Measurements from ENCODE around the gene RAB33B.

RAB33B gene

DNA sequence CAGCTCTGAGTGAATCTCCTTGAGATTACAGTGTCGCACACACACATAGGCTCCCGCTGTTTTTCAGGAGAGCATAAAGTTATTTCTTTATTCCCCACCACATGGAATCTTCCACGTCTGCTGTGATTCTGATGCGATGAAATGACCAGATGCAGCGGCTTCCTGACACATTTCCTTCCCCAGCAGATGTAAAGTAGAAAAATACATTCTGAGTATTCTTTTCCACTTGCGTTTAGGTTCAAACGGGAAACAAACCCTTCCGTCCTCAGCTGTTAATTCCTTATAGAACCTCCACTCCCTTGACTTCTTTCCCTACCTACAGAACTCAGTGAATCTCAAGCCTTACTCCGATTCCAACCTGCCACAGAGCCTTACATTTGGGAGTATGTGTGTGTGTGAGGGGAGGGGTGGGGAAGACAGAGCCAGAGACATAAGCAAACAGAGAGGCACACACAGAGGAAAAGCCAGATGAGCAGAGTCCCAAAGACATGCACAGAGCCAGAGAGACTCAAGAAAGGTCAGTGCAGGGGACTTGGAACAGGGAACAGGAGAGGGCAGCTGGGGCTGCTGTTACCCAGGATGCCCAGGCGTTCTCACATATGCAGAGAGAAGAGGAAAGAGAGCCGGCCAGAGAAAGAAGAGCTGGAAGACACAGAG lies 54.8 kb downstream of the RAB33B start:
- DNase-seq (ENCODE audit: low spot score): no peak

DNA sequence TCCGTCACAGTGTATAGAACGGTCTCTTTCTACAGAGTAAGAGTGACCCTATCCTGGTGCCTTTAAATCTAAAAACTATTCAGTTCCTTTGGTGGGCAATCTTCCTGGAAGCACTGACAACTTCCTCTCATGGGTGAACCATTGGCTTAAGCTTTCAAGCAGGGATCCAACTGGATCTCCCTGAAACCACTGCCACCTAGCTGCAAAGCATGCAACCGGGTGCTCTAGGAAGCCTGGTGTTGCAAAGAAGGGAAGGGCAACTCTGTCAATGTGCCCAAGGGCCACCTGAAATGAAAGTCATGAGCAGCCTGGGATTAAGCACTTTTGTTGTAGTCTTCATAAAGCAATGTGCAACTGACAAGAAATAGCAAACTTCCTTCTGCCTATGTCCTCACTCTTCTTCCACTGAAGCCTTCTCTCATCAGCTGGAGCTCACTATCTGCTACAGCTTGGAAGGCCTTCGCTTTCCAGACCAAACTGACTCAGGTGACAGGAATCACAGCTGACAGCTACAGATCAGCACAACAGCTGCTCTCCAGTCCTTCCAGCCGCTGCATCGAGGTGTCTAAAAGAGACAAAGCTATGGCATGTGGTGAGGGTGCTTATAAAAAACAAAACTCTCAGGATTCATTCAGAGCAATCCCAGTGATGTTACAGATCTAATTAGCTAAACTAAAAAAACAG lies 55.9 kb downstream of the RAB33B start:
- peak; percentile 15 for DNase-seq (ENCODE audit: low spot score)

DNA sequence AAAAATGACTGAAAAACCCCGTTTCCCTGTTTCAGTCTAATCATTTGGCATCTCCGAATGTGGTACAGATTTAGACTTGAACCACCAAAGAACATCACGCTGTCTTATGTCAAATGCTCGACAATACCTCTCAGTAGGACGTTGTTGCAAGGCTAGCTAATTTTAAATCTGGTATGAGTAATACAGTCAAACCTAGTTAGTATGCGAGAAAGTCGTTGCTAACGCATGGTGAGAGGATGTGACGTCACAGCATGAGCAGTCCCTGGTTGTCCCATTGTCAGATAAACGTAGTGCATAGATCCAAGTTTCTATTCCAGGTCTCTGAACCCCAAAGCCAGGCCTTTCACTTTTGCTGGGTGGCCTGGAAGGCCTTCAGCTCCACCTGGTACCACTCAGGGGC lies 57.4 kb downstream of the RAB33B start:
- no peak for DNase-seq (ENCODE audit: low spot score)

DNA sequence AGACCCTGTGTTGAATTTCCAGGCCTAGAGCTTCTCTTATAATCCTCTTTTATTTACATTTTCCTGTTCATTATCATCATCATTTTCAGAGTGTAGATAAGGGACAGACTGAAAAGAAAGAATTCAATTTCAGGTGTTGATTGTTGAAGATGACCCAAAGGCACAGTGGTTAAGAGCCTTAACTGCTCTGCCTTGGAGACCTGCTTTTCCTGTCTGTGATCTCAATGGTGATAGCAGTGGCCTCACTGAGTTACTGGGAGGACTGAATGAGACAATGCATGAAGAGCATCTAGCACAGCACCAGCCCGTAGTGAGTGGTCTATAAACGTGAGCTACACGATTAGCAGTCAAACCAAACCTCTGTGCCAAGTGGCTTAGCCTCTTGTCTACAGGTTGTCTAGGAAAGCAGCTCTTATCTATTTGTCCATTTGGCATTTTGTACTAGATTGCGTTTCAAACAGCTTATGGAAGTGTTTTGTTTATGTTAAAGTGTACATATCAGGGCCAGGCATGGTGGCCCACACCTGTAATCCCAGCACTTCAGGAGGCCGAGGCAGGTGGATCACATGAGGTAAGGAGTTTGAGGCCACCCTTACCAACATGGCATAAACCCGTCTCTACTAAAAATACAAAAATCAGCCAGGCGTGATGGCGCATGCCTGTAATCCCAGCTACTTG lies 60.6 kb downstream of the RAB33B start:
- no peak for DNase-seq (ENCODE audit: low spot score)

DNA sequence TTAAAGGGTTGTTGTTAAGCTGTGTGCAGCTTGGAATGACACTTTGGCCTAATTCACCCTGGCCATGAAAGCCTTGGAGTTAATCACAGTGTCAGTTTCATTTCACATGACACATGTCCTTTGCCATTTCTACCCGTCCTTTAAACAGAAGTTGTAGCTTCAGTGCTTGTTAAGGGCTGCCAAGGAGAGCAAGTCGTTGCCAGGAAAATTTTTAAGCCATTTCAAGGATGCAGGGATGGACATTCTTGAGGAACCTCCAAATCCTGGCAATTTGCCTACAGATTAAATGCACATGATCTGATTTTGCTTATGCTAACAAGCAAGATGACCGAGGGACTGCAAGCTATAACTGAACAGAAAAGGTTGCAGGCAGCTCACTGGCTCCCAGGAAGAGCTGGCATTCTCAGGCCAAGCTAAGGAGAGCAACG lies 61.6 kb downstream of the RAB33B start:
- DNase-seq (ENCODE audit: low spot score): no peak

DNA sequence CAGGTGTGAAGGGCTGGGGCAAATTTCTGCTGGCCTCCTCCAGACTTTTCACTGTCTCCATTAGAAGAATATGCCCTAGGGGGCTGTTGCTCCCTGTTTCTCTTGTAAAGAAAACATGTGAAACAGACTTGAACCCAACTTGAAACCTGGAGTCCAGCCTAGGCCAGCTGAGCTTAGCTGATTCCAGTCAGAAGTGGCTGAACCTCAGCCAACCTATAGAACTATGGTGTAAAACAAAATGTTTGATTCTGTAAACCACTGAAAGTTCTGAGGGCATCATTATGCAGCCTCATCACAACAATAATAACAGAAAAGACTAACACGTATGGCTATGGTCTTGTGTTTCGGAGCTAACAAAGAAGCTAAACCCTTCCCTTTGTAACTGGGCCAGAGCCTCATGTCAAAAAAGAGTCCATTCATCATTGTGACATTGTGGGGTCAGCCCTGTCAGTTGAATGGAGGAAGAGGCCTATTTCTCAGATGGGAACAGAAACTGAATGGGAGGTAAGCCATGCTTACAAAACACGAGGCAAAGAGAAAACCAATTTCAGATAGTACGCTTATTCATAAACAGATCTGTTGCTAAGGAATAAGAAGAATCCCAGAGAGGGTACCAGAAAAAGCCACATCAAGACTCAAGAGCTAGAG lies 68.0 kb downstream of the RAB33B start:
- DNase-seq (ENCODE audit: low spot score): no peak

DNA sequence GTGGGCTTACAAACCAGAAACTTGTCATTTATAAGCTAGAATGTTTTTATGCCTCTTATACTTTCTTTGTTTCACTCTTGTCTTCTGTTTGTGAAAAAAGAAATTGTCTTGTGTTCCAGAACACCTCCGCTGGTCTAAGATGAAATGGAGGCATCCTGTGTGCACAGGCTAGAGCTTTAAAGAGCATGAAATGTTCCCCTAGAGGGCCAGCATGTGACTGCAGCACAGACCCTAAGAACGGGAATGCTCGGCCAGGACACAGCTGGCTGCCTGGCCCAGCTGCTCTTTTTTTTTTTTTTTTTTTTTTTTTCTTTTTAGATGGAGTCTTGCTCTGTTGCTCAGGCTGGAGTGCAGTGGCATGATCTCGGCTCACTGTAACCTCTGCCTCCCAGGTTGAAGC lies 68.5 kb downstream of the RAB33B start:
- DNase-seq (ENCODE audit: low spot score): no peak

DNA sequence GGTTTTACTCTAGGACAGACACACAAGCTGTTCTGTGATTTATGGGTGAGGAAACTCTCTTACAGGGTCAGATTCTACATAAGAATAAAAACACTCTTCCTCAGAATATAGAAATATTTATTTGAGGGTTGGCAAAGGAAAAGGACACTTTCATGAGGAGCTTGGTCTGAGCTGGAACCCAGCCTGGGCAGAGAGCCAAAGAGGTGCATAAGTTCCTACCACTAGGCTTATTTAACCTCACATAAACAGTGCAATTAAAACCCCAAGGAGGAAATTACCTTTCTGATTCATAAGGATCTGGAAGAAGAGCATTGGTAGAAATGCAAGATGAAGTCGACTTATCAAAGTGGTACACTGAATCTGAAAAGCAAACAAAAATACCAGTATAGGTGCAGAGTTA lies 69.2 kb downstream of the RAB33B start:
- DNase-seq (ENCODE audit: low spot score): no peak

DNA sequence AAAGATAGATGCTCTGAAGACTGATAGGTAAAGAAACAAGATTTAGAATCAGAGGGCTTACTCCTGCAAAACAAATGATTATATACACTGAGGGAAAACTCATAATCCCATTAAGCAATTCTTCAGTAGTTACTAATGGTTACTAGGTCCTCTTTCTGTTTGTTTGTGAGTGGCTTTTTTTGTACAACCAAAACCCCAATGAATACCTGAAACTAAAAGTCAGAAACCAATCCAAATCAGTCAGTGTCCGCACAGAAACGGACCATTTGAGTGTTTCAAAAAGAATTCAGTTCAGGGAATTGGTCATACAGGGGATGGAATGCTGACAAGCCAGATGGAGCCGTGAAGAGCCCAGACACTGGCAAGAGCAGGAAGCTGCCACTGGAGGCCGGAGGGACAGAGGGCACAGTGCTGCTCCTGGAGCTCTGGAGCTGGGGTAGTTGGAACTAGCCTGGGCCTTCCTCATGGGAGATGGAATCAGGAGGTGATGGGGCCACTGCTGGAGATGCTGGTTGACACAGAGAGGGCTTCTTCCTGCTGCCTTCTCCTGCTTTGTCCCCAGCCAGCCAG lies 70.2 kb downstream of the RAB33B start:
- no peak for DNase-seq (ENCODE audit: low spot score)

DNA sequence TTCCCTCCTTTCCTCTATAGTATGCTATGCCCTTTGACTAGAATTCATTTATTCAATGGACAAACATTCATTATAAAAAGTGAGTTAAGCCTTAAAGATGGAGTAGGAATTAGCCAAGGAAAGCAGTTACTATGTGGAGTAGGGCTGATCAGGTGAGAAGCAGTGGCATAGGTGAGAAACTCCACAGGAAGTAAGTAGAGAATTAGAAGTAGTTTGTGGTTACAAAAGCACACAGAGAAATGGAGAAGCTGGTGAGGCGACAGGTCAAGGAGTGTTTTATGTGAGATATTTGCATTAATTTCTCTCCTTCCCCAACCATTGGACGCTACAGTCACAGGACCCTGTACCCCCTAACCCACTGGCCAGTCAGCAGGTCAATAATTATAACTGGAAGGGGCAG lies 71.5 kb downstream of the RAB33B start:
- DNase-seq (ENCODE audit: low spot score): no peak

Measured in hematopoietic multipotent progenitor cell treated with erythropoietin and hydrocortisone succinate and interleukin-3 and kit ligand, for 17 days (in vitro differentiated cells).